Measurements from ENCODE around the gene PCMTD2. TPM values are rescaled to one million over a fixed set of nuclear protein-coding genes. Genes with fewer than 3 reads are reported as not detected.

The PCMTD2 gene
- 104 TPM for total RNA-seq (ENCODE audit: unreplicated experiment)
- long read RNA-seq, transcript PCMTD2-203 (6 exons, 3,843 nt), result major isoform, 7 of 14 reads
- long read RNA-seq, partial matches to known transcripts, result 0 of 14 reads
- long read RNA-seq, other reads (novel, unspliced or antisense), result 6 of 14 reads

- TF ChIP-seq, protein P1, sequence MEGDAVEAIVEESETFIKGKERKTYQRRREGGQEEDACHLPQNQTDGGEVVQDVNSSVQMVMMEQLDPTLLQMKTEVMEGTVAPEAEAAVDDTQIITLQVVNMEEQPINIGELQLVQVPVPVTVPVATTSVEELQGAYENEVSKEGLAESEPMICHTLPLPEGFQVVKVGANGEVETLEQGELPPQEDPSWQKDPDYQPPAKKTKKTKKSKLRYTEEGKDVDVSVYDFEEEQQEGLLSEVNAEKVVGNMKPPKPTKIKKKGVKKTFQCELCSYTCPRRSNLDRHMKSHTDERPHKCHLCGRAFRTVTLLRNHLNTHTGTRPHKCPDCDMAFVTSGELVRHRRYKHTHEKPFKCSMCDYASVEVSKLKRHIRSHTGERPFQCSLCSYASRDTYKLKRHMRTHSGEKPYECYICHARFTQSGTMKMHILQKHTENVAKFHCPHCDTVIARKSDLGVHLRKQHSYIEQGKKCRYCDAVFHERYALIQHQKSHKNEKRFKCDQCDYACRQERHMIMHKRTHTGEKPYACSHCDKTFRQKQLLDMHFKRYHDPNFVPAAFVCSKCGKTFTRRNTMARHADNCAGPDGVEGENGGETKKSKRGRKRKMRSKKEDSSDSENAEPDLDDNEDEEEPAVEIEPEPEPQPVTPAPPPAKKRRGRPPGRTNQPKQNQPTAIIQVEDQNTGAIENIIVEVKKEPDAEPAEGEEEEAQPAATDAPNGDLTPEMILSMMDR (IDR thresholded peaks at IDR 0.05; ENCODE audit: unreplicated experiment), result no peak
- H3K27ac Mint-ChIP-seq (ENCODE audit: unreplicated experiment), result peak within 1 kb of the TSS; percentile 85
- peak within 1 kb of the TSS; percentile 93 for H3K4me3 Mint-ChIP-seq (ENCODE audit: unreplicated experiment)
- H3K36me3 Mint-ChIP-seq (ENCODE audit: low read depth, unreplicated experiment), result peaks cover 5% of the 10 kb centered on the region
- peak; percentile 93 for DNase-seq (ENCODE audit: low spot score)
- peaks cover 41% of the 10 kb centered on the region for H3K4me1 Mint-ChIP-seq (ENCODE audit: unreplicated experiment)
- no peaks in the 10 kb centered on the region for H3K9me3 Mint-ChIP-seq (ENCODE audit: unreplicated experiment)
- H3K27me3 Mint-ChIP-seq (ENCODE audit: unreplicated experiment), result peaks cover 6% of the 10 kb centered on the region
Measured at GRCh38 chr20:64255361-64256281, at the start of gene PCMTD2. Gene PCMTD2, plus strand, starts transcription at chr20:64255748. Its CDS starts 4,218 bp downstream, at chr20:64259966.

DNA sequence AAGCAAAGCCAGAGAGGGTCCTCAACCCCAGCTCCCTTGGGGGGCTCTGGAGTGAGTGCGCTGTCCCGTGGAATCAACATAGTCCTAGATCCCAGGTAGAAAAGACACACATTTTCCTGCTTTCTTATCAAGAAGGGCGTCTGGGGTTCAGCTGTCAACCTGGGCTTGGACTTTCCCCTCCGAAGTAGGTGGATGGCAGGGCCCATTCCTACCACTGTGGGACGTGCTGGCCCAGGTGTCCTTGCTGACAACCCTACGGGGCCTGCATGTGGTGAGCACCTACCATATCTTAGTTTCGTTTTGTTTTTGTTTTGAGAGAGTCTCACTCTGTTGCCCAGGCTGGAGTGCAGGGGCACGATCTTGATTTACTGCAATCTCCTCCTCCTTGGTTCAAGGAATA is 48.9 kb upstream of the PCMTD2 start:
- H3K27ac Mint-ChIP-seq (ENCODE audit: unreplicated experiment), result no peak overlapping the region
- DNase-seq (ENCODE audit: low spot score), result no peak
- no peaks in the 10 kb centered on the region for H3K9me3 Mint-ChIP-seq (ENCODE audit: unreplicated experiment)
- no peaks in the 10 kb centered on the region for H3K36me3 Mint-ChIP-seq (ENCODE audit: low read depth, unreplicated experiment)
- peaks cover 11% of the 10 kb centered on the region for H3K27me3 Mint-ChIP-seq (ENCODE audit: unreplicated experiment)
- H3K4me3 Mint-ChIP-seq (ENCODE audit: unreplicated experiment), result no peak overlapping the region
- H3K4me1 Mint-ChIP-seq (ENCODE audit: unreplicated experiment), result no peaks in the 10 kb centered on the region
- TF ChIP-seq, protein P1 (IDR thresholded peaks at IDR 0.05; ENCODE audit: unreplicated experiment), result no peak

- H3K27me3 Mint-ChIP-seq (ENCODE audit: unreplicated experiment), result peaks cover 11% of the 10 kb centered on the region
- DNase-seq (ENCODE audit: low spot score), result no peak
- H3K9me3 Mint-ChIP-seq (ENCODE audit: unreplicated experiment), result no peaks in the 10 kb centered on the region
- no peak overlapping the region for H3K4me3 Mint-ChIP-seq (ENCODE audit: unreplicated experiment)
- no peak overlapping the region for H3K27ac Mint-ChIP-seq (ENCODE audit: unreplicated experiment)
- no peaks in the 10 kb centered on the region for H3K4me1 Mint-ChIP-seq (ENCODE audit: unreplicated experiment)
- TF ChIP-seq, protein P1 (IDR thresholded peaks at IDR 0.05; ENCODE audit: unreplicated experiment), result no peak
- no peaks in the 10 kb centered on the region for H3K36me3 Mint-ChIP-seq (ENCODE audit: low read depth, unreplicated experiment)
Measured at GRCh38 chr20:64207641-64208590, 47.6 kb upstream of the PCMTD2 start.

- Mint-ChIP-seq H3K27me3 (ENCODE audit: unreplicated experiment) (peaks cover 11% of the 10 kb centered on the region), H3K4me3 (ENCODE audit: unreplicated experiment) (no peak overlapping the region), H3K36me3 (ENCODE audit: low read depth, unreplicated experiment) (no peaks in the 10 kb centered on the region), H3K9me3 (ENCODE audit: unreplicated experiment) (no peaks in the 10 kb centered on the region), H3K4me1 (ENCODE audit: unreplicated experiment) (no peaks in the 10 kb centered on the region), H3K27ac (ENCODE audit: unreplicated experiment) (peak overlapping the region; percentile 18)
- no peak for DNase-seq (ENCODE audit: low spot score)
- TF ChIP-seq, protein P1 (IDR thresholded peaks at IDR 0.05; ENCODE audit: unreplicated experiment), result no peak
Measured at GRCh38 chr20:64209148-64209547, 46.4 kb upstream of the PCMTD2 start.
